HUES64 (cell line): ENCODE data around the gene TATDN2.

Source experiments
- H3K27ac ChIP-seq: 2 replicates; pipeline ENCODE4 v1.7.0; 2013; ENCODE audit warnings: low read depth, low read length, inconsistent platforms
- H3K27me3 ChIP-seq: 2 replicates; pipeline ENCODE4 v1.6.1; 2013; ENCODE audit warnings: mild to moderate bottlenecking, low read length; ENCODE audit not compliant: insufficient read depth
- H3K36me3 ChIP-seq: 2 replicates; pipeline ENCODE4 v1.6.1; 2013; ENCODE audit warnings: mild to moderate bottlenecking, low read length; ENCODE audit not compliant: insufficient read depth
- H3K4me1 ChIP-seq: 2 replicates; pipeline ENCODE4 v1.6.1; 2013; ENCODE audit warnings: mild to moderate bottlenecking, low read length, moderate library complexity; ENCODE audit not compliant: insufficient read depth
- H3K4me3 ChIP-seq: 2 replicates; pipeline ENCODE4 v1.5.1; 2013; ENCODE audit warnings: mild to moderate bottlenecking, low read length, moderate library complexity
- H3K9ac ChIP-seq: 2 replicates; pipeline ENCODE4 v1.6.1; 2013; ENCODE audit warnings: mild to moderate bottlenecking, low read depth, low read length
- H3K9me3 ChIP-seq: 2 replicates; pipeline ENCODE4 v1.6.1; 2013; ENCODE audit warnings: low read depth, low read length; ENCODE audit not compliant: insufficient read depth
- WGBS: fragments of 150-250, 120-280 bp; methylation state at CpG from one replicate; pipeline ENCODE4 v1.1.7; 2013; ENCODE audit warnings: missing lambda C conversion rate; 5-methylcytosine and 5-hydroxymethylcytosine counted together

The TATDN2 gene

GRCh38 chr3:10321630-10322351 is 73.5 kb downstream of the TATDN2 start:
- Histone ChIP-seq H3K4me1 (no peaks in the 10 kb centered on the region), H3K4me3 (no peak overlapping the region), H3K27ac (no peak overlapping the region), H3K9me3 (no peaks in the 10 kb centered on the region), H3K27me3 (peaks cover 8% of the 10 kb centered on the region), H3K9ac (no peak overlapping the region), H3K36me3 (peaks cover 25% of the 10 kb centered on the region)
- 91% methylated on average over 7 of the region's 8 CpGs for WGBS

GRCh38 chr3:10322352-10322710 is 74.1 kb downstream of the TATDN2 start:
- H3K27ac ChIP-seq = no peak overlapping the region
- H3K9me3 ChIP-seq = no peaks in the 10 kb centered on the region
- 63% methylated on average over 1 of the region's 1 CpG for WGBS
- H3K4me3 ChIP-seq = no peak overlapping the region
- H3K36me3 ChIP-seq = peaks cover 20% of the 10 kb centered on the region
- no peaks in the 10 kb centered on the region for H3K4me1 ChIP-seq
- H3K9ac ChIP-seq = no peak overlapping the region
- H3K27me3 ChIP-seq = peaks cover 8% of the 10 kb centered on the region

GRCh38 chr3:10327592-10327991 is 79.3 kb downstream of the TATDN2 start:
- Histone ChIP-seq H3K27ac (no peak overlapping the region), H3K9me3 (no peaks in the 10 kb centered on the region), H3K4me1 (no peaks in the 10 kb centered on the region), H3K36me3 (no peaks in the 10 kb centered on the region), H3K4me3 (no peak overlapping the region), H3K27me3 (peaks cover 17% of the 10 kb centered on the region), H3K9ac (no peak overlapping the region)
- 87% methylated on average over 10 of the region's 10 CpGs for WGBS

GRCh38 chr3:10328460-10329071 is 80.3 kb downstream of the TATDN2 start:
- Histone ChIP-seq H3K4me3 (no peak overlapping the region), H3K27ac (no peak overlapping the region), H3K9ac (no peak overlapping the region), H3K4me1 (no peaks in the 10 kb centered on the region), H3K36me3 (no peaks in the 10 kb centered on the region), H3K9me3 (no peaks in the 10 kb centered on the region), H3K27me3 (peaks cover 17% of the 10 kb centered on the region)
- 78% methylated on average over 31 of the region's 31 CpGs for WGBS

DNA sequence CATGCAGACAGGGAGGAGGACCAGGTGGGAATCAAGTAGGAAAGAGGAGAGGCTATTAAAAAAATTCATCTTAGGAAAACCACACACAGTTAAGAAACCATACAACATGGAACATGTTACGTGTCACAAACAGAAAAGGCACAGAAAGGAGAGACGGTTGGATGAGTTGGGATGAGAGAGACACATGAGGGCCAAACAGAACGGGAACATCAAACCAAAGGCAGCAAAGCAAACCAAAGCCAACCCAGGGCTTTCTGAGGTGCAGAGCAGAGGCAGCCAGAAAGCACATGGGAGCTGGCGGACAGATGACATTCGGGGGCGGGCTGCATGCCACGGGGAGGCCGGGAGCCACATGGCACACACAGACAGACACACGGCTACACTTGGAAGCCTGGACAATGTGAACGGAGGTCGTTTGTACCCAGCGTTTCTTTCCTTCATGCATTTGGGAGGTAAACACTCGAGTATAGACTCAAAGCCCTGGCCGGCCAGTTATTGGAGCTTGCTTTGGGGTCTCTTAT is 81.3 kb downstream of the TATDN2 start:
- Histone ChIP-seq H3K27me3 (peaks cover 17% of the 10 kb centered on the region), H3K4me1 (no peaks in the 10 kb centered on the region)
- 94% methylated on average over 14 of the region's 14 CpGs for WGBS

DNA sequence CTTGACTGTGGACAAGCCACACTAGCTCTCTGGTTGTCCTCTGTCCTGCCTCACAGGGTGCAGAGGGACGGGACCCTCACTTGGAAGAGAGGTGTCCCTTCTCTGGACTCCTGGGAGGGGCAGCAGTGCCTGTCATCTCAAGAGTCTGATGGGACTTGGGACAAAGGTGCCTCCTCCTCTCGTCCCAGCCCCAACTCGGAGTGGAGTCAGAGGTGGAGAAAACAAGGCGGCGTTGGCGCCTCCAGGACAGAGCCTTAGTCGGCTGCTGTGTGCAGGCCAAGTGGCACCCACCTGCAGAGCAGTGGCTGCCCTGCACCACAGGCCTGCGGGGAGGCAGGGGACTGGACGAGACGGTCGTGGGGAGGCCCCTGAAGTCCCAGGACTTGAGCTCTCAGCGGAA is 82.1 kb downstream of the TATDN2 start:
- H3K4me1 ChIP-seq = no peaks in the 10 kb centered on the region
- no peaks in the 10 kb centered on the region for H3K36me3 ChIP-seq
- no peak overlapping the region for H3K9ac ChIP-seq
- H3K27me3 ChIP-seq = peaks cover 17% of the 10 kb centered on the region
- no peak overlapping the region for H3K4me3 ChIP-seq
- H3K9me3 ChIP-seq = no peaks in the 10 kb centered on the region
- H3K27ac ChIP-seq = no peak overlapping the region
- 79% methylated on average over 12 of the region's 12 CpGs for WGBS

More for the DNA sequence above, 81.3 kb downstream of the TATDN2 start:
- H3K36me3 ChIP-seq = no peaks in the 10 kb centered on the region
- no peak overlapping the region for H3K9ac ChIP-seq
- H3K27ac ChIP-seq = no peak overlapping the region
- no peak overlapping the region for H3K4me3 ChIP-seq
- no peaks in the 10 kb centered on the region for H3K9me3 ChIP-seq
